Measurements from ENCODE around the gene DMBX1. TPM values are rescaled to one million over a fixed set of nuclear protein-coding genes. Genes with fewer than 3 reads are reported as not detected.

Gene DMBX1
- total and polyA plus RNA-seq, 4 experiments from 2014 or later, result not detected

GRCh38 chr1:46538147-46538546, 48.5 kb downstream of the DMBX1 start:
- H3K4me1 Mint-ChIP-seq, result peaks cover 5 to 10% (median 7%) of the 10 kb centered on the region in 4 donors
- POLR2A ChIA-PET (ENCODE audit: partially characterized antibody), result interaction anchor here (0.9 kb wide), 1 partner anchor 16 kb away, joined by 3 read pairs; no protein-coding TSS in a partner anchor
- H3K27me3 Mint-ChIP-seq, result peaks cover 8 to 9% of the 10 kb centered on the region in 2 donors
- Histone ChIP-seq H3K27ac (ENCODE audit: low read depth, low read length) (no peak overlapping the region), H3K4me3 (ENCODE audit: low read length in 2 of 2) (no peak overlapping the region), H3K27me3 (ENCODE audit: insufficient read depth, low read length) (no peaks in the 10 kb centered on the region), H3K9me3 (ENCODE audit: control insufficient read depth in 1 of 2, low read length in 2 of 2) (no peaks in the 10 kb centered on the region), H3K4me1 (ENCODE audit: insufficient read depth, low read length) (peaks cover 6% of the 10 kb centered on the region), H3K36me3 (ENCODE audit: insufficient read depth, low read length) (no peaks in the 10 kb centered on the region)
- H3K27ac Mint-ChIP-seq, result peak overlapping the region in 2 of 7 donors; percentile 27 to 76
- no peaks in the 10 kb centered on the region for H3K9me3 Mint-ChIP-seq
- no peak overlapping the region for H3K4me3 Mint-ChIP-seq
- CTCF ChIA-PET (ENCODE audit: partially characterized antibody), result interaction anchor here (0.9 to 1.4 kb wide), 3 partner anchors 9 to 91 kb away, joined by 3 to 6 read pairs (median 4); no protein-coding TSS in a partner anchor
- no peak for DNase-seq
- intact Hi-C loops (cut with micrococcal nuclease), result loop anchor here (10.0 kb wide), 1 partner anchor 67 kb away; the partner anchor contains the start of gene MKNK1
- H3K36me3 Mint-ChIP-seq, result no peaks in the 10 kb centered on the region

Other genes with a start within 250 kb of the DMBX1 start
- gene RAD54L, start 242.1 kb upstream of the DMBX1 start, total RNA-seq, result 1 to 10 TPM; 1.0 to 1.1 TPM
- gene RAD54L, start 242.1 kb upstream of the DMBX1 start, polyA plus RNA-seq, result under 1 TPM in 1 of 2 donors, not detected in 1; 0.46 TPM
- 10 to 100 TPM; 31.8 to 32.0 TPM for gene LRRC41, start 186.2 kb upstream of the DMBX1 start, total RNA-seq
- gene LRRC41, start 186.2 kb upstream of the DMBX1 start, polyA plus RNA-seq, result 10 to 100 TPM; 47.8 to 66.1 TPM
- gene UQCRH, start 186.1 kb upstream of the DMBX1 start, total RNA-seq, result 100 to 1,000 TPM; 123 to 128 TPM
- 100 to 1,000 TPM; 251 to 272 TPM for gene UQCRH, start 186.1 kb upstream of the DMBX1 start, polyA plus RNA-seq
- gene NSUN4, start 149.0 kb upstream of the DMBX1 start, total RNA-seq, result 10 to 100 TPM; 26.4 to 26.9 TPM
- gene NSUN4, start 149.0 kb upstream of the DMBX1 start, polyA plus RNA-seq, result 10 to 100 TPM in 1 of 2 donors, 1 to 10 TPM in 1; 7.7 to 18.7 TPM
- gene FAAH, start 95.5 kb upstream of the DMBX1 start, total RNA-seq, result 10 to 100 TPM in 1 of 2 experiments, 1 to 10 TPM in 1; 7.7 to 10.7 TPM
- 1 to 10 TPM; 2.0 to 4.2 TPM for gene FAAH, start 95.5 kb upstream of the DMBX1 start, polyA plus RNA-seq
- not detected for gene KNCN, start 61.8 kb downstream of the DMBX1 start, total RNA-seq
- not detected for gene KNCN, start 61.8 kb downstream of the DMBX1 start, polyA plus RNA-seq
- 10 to 100 TPM; 54.3 to 54.9 TPM for gene MKNK1, start 114.4 kb downstream of the DMBX1 start, total RNA-seq
- 10 to 100 TPM; 29.3 to 33.4 TPM for gene MKNK1, start 114.4 kb downstream of the DMBX1 start, polyA plus RNA-seq
- 10 to 100 TPM; 27.8 to 29.5 TPM for gene MOB3C, start 127.0 kb downstream of the DMBX1 start, total RNA-seq
- 10 to 100 TPM in 1 of 2 donors, 1 to 10 TPM in 1; 9.8 to 19.1 TPM for gene MOB3C, start 127.0 kb downstream of the DMBX1 start, polyA plus RNA-seq
- 10 to 100 TPM; 32.9 to 37.6 TPM for gene ATPAF1, start 178.5 kb downstream of the DMBX1 start, total RNA-seq
- gene ATPAF1, start 178.5 kb downstream of the DMBX1 start, polyA plus RNA-seq, result 100 to 1,000 TPM in 1 of 2 donors, 10 to 100 TPM in 1; 76.6 to 128 TPM
- not detected for gene TEX38, start 182.0 kb downstream of the DMBX1 start, total RNA-seq
- gene TEX38, start 182.0 kb downstream of the DMBX1 start, polyA plus RNA-seq, result under 1 TPM in 1 of 2 donors, not detected in 1; 0.25 TPM
- 10 to 100 TPM; 96.7 to 98.5 TPM for gene EFCAB14, start 229.3 kb downstream of the DMBX1 start, total RNA-seq
- gene EFCAB14, start 229.3 kb downstream of the DMBX1 start, polyA plus RNA-seq, result 100 to 1,000 TPM in 1 of 2 donors, 10 to 100 TPM in 1; 87.0 to 117 TPM